Measurements from ENCODE around the gene YPEL2. TPM values are rescaled to one million over a fixed set of nuclear protein-coding genes. Genes with fewer than 3 reads are reported as not detected.

The YPEL2 gene
- total RNA-seq, 1 donor from 2014 or later: 41.1 TPM

DNA sequence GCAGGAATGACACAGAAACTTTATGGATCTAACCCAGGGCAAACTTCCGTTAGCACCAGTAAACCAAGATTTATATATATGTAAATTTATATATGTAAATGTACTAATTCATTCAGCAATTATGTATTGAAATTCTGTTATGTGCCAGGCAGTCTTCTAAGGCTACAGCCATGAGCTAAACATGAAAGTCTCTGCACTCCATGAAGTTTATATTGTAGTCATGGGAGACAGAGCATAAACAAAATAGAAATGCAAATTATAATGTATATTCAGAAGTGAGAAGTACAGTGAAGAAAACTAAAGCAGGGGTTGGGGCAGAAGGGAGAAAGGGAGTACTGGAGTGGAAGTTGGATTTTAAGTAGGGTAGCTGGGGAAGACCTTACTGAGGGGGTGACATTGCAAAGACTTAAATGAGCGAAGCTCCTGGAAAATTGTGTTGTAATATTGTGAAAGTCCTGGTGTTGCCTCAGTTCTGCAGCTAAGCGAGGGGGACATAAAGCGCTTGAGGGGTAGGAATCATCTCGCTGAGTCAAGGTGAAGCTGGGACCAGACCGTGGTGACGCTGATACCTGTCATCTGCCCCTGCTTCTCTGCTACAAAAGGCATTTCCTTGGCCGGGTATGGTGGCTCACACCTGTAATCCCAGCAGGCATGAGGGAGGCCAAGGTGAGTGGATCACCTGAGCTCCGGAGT is 64.8 kb downstream of the YPEL2 start:
- Mint-ChIP-seq H3K9me3 (ENCODE audit: unreplicated experiment) (no peaks in the 10 kb centered on the region), H3K4me1 (ENCODE audit: low read depth, unreplicated experiment) (peaks cover 2% of the 10 kb centered on the region), H3K4me3 (ENCODE audit: unreplicated experiment) (no peak overlapping the region), H3K27ac (ENCODE audit: unreplicated experiment) (no peak overlapping the region), H3K27me3 (ENCODE audit: low read depth, unreplicated experiment) (no peaks in the 10 kb centered on the region), H3K36me3 (ENCODE audit: low read depth, unreplicated experiment) (peaks cover 45% of the 10 kb centered on the region)
- Histone ChIP-seq H3K9ac (ENCODE audit: low read length) (no peak overlapping the region), H3K36me3 (ENCODE audit: insufficient read depth, low read length) (no peaks in the 10 kb centered on the region), H3K27ac (ENCODE audit: low read depth, low read length) (no peak overlapping the region), H2AFZ (ENCODE audit: low read depth, low read length) (no peak overlapping the region), H3K4me1 (ENCODE audit: insufficient read depth, low read length) (no peaks in the 10 kb centered on the region), H3K9me3 (ENCODE audit: insufficient read depth, low read depth, low read length) (no peaks in the 10 kb centered on the region), H3K27me3 (ENCODE audit: insufficient read depth, low read length) (no peaks in the 10 kb centered on the region), H3K4me3 (ENCODE audit: insufficient read depth, low read depth, low read length) (no peak overlapping the region), H4K20me1 (ENCODE audit: insufficient read depth, low read length) (no peaks in the 10 kb centered on the region), H3K4me2 (ENCODE audit: low read length) (no peak overlapping the region), H3K79me2 (ENCODE audit: insufficient read depth, low read length) (no peaks in the 10 kb centered on the region)
- FAIRE-seq: no peak
- no peak for TF ChIP-seq EZH2 (IDR thresholded peaks at IDR 0.05; ENCODE audit: insufficient read depth, low read length)
- TF ChIP-seq, protein P1, sequence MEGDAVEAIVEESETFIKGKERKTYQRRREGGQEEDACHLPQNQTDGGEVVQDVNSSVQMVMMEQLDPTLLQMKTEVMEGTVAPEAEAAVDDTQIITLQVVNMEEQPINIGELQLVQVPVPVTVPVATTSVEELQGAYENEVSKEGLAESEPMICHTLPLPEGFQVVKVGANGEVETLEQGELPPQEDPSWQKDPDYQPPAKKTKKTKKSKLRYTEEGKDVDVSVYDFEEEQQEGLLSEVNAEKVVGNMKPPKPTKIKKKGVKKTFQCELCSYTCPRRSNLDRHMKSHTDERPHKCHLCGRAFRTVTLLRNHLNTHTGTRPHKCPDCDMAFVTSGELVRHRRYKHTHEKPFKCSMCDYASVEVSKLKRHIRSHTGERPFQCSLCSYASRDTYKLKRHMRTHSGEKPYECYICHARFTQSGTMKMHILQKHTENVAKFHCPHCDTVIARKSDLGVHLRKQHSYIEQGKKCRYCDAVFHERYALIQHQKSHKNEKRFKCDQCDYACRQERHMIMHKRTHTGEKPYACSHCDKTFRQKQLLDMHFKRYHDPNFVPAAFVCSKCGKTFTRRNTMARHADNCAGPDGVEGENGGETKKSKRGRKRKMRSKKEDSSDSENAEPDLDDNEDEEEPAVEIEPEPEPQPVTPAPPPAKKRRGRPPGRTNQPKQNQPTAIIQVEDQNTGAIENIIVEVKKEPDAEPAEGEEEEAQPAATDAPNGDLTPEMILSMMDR (IDR thresholded peaks at IDR 0.05; ENCODE audit: insufficient read depth, low read depth, low read length): no peak
- DNase-seq (ENCODE audit: low read depth): no peak

DNA sequence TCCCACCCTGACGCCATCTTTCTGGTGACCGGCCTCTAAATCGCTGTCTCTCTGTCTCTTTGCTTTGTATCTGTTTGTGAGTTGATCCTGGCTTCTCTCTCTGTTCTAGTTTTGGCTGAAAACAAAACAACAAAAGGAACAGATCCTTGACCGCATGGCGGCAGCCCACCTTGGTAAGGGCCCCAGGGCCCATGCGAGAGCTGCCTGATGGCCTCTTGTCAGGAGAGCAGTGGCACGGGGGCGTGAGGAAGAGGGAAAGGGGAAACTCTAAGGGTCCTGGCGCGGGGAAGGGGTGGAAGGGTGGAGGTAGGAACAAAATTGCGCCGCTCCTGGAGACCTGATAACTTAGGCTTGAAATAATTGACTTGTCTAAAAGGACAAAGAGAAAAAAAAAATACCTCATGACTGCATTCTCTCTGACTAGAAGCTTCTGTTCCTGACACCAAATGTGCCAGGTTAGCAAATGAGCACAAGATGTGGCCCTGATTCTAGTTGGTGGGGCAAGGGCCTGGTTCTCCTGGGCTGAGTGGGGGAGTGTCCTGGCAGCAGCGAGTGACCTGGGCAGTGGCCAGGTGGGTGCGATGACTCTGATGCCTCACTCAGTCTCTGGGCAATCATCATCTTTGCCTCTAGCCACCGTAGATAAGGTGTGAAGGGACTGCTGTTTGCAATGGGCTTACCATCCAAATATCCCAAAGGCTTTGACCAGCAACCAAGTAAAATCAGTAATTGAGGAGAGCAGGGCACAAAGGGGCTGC is 66.0 kb downstream of the YPEL2 start:
- Histone ChIP-seq H3K27ac (ENCODE audit: low read depth, low read length) (no peak overlapping the region), H3K79me2 (ENCODE audit: insufficient read depth, low read length) (no peaks in the 10 kb centered on the region), H3K9me3 (ENCODE audit: insufficient read depth, low read depth, low read length) (no peaks in the 10 kb centered on the region), H3K36me3 (ENCODE audit: insufficient read depth, low read length) (no peaks in the 10 kb centered on the region), H2AFZ (ENCODE audit: low read depth, low read length) (no peak overlapping the region), H3K27me3 (ENCODE audit: insufficient read depth, low read length) (no peaks in the 10 kb centered on the region), H4K20me1 (ENCODE audit: insufficient read depth, low read length) (no peaks in the 10 kb centered on the region), H3K9ac (ENCODE audit: low read length) (no peak overlapping the region), H3K4me2 (ENCODE audit: low read length) (no peak overlapping the region), H3K4me3 (ENCODE audit: insufficient read depth, low read depth, low read length) (no peak overlapping the region), H3K4me1 (ENCODE audit: insufficient read depth, low read length) (no peaks in the 10 kb centered on the region)
- TF ChIP-seq, protein P1 (IDR thresholded peaks at IDR 0.05; ENCODE audit: insufficient read depth, low read depth, low read length): no peak
- no peak for TF ChIP-seq EZH2 (IDR thresholded peaks at IDR 0.05; ENCODE audit: insufficient read depth, low read length)
- DNase-seq (ENCODE audit: low read depth) (no peak), FAIRE-seq (no peak)
- Mint-ChIP-seq H3K36me3 (ENCODE audit: low read depth, unreplicated experiment) (peaks cover 42% of the 10 kb centered on the region), H3K27ac (ENCODE audit: unreplicated experiment) (no peak overlapping the region), H3K4me3 (ENCODE audit: unreplicated experiment) (no peak overlapping the region), H3K4me1 (ENCODE audit: low read depth, unreplicated experiment) (peaks cover 2% of the 10 kb centered on the region), H3K9me3 (ENCODE audit: unreplicated experiment) (no peaks in the 10 kb centered on the region), H3K27me3 (ENCODE audit: low read depth, unreplicated experiment) (no peaks in the 10 kb centered on the region)

DNA sequence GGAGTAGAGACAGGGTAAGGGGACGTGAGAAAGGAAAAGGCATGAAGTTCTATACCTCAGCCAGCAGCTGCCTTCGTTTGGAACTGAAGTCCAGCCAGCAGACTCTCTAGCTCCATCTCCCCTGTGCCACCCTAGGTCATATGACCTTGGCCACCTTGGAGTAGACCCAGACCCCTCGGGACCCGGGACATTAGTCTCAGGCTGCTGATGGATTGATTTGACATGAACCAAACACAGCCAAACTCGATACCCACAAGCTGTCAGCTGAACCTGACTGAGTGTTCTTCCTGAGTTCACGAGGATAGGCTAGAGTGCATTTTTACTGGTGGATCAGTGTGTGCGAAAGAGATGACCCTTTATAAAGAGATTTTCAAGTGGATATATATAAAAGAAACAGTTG is 68.5 kb downstream of the YPEL2 start:
- Histone ChIP-seq H2AFZ (ENCODE audit: low read depth, low read length) (no peak overlapping the region), H3K36me3 (ENCODE audit: insufficient read depth, low read length) (no peaks in the 10 kb centered on the region), H3K27me3 (ENCODE audit: insufficient read depth, low read length) (no peaks in the 10 kb centered on the region), H3K27ac (ENCODE audit: low read depth, low read length) (no peak overlapping the region), H3K9ac (ENCODE audit: low read length) (no peak overlapping the region), H3K4me3 (ENCODE audit: insufficient read depth, low read depth, low read length) (no peak overlapping the region), H3K9me3 (ENCODE audit: insufficient read depth, low read depth, low read length) (no peaks in the 10 kb centered on the region), H3K4me1 (ENCODE audit: insufficient read depth, low read length) (no peaks in the 10 kb centered on the region), H3K79me2 (ENCODE audit: insufficient read depth, low read length) (no peaks in the 10 kb centered on the region), H4K20me1 (ENCODE audit: insufficient read depth, low read length) (no peaks in the 10 kb centered on the region), H3K4me2 (ENCODE audit: low read length) (no peak overlapping the region)
- Mint-ChIP-seq H3K27me3 (ENCODE audit: low read depth, unreplicated experiment) (no peaks in the 10 kb centered on the region), H3K27ac (ENCODE audit: unreplicated experiment) (no peak overlapping the region), H3K9me3 (ENCODE audit: unreplicated experiment) (no peaks in the 10 kb centered on the region), H3K4me3 (ENCODE audit: unreplicated experiment) (no peak overlapping the region), H3K4me1 (ENCODE audit: low read depth, unreplicated experiment) (peaks cover 2% of the 10 kb centered on the region), H3K36me3 (ENCODE audit: low read depth, unreplicated experiment) (peaks cover 36% of the 10 kb centered on the region)
- no peak for DNase-seq (ENCODE audit: low read depth)
- TF ChIP-seq, protein P1 (IDR thresholded peaks at IDR 0.05; ENCODE audit: insufficient read depth, low read depth, low read length): no peak
- no peak for TF ChIP-seq EZH2 (IDR thresholded peaks at IDR 0.05; ENCODE audit: insufficient read depth, low read length)
- FAIRE-seq: no peak

Measured in astrocyte (in vitro differentiated cells and primary cell).